ENCODE data around the gene MRGPRG.
"Not testable (repeated sequence)": the region's sequence is repeated elsewhere in the genome, so short reads cannot be mapped to it uniquely, and the experiment has no call there.

The MRGPRG gene, protein sequence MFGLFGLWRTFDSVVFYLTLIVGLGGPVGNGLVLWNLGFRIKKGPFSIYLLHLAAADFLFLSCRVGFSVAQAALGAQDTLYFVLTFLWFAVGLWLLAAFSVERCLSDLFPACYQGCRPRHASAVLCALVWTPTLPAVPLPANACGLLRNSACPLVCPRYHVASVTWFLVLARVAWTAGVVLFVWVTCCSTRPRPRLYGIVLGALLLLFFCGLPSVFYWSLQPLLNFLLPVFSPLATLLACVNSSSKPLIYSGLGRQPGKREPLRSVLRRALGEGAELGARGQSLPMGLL

DNA sequence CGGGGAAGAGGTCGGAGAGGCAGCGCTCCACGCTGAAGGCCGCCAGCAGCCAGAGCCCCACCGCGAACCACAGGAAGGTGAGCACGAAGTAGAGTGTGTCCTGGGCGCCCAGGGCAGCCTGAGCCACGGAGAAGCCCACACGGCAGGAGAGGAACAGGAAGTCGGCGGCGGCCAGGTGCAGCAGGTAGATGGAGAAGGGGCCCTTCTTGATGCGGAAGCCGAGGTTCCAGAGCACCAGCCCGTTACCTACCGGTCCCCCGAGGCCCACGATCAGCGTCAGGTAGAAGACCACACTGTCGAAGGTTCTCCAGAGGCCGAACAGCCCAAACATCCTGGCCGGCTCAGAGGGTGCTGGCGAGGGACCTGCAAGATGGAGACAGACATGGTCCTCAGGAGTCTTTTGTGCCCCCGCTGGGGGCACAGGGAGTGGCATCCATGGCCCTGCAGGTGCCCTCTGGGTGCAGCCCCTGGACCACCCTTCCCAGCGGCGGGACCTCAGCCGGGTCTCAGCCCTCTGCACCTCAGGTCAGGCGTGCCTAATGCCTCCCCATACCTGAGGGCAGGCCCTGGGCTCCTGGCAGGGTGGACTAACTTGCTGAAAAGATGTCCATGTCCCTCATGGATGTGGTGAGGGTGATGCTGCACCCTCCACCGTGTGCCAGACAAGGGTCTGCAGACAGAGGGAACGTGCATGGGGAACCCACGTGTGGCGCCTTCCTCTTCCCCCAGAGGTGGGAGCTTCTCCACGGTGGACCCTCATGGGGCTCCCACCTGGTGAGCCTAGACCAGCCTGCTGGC is at the start of gene MRGPRG:
TSS of gene MRGPRG (minus strand) at position 331 of the 798 bp plus-strand sequence. CDS start at position 331, 0 bp downstream.
- DNase-seq = no peak

DNA sequence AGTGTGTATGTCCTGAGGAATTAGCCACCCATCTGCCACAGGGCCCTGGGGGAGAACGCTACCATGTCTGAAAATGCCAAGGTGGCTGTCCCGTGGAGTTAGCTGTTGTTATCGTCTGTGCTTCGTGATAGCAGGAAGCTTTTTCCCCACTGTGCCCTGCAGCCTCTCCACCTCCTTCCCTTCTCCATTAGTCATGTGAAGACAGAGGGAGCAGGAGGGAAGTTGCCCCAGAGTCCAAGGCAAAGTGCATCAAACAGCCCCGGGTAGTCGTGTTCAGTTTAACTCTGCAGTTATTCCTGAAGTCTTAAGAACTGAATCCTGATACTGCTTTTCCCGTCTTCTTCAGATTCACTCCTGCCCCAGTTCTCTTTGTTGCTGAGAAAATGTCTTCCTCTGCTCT is 43.9 kb upstream of the MRGPRG start:
- DNase-seq = not testable (repeated sequence)

DNA sequence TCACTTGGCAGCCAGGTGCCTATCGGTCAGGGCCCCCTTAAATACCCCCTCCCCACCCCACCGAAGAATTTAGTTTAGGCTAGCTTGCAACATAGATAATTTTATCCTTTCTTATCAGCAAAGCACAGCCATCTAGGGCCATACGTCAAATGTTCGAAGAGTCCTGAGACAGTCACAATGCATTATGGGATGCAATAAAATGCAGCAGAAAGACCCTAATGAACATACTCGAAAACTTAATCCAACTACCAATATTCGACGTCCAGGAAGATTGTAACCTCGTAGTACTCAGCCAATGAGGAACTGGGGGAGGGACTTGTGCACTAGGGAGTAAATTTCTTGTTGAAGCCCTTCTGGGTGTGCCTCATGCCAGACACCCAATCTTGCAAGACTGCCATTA is 43.2 kb upstream of the MRGPRG start:
- DNase-seq = not testable (repeated sequence)

DNA sequence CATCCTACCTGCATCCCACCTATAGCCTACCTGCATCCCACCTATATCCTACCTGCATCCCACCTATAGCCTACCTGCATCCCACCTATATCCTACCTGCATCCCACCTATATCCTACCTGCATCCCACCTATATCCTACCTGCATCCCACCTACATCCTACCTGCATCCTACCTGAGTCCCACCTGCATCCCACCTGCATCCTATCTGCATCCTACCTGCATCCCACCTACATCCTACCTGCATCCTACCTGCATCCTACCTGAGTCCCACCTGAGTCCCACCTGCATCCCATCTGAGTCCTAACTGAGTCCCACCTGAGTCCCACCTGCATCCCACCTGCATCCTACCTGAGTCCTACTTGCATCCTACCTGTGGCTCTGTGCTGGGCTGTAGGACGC is 38.9 kb upstream of the MRGPRG start:
- DNase-seq = not testable (repeated sequence)

DNA sequence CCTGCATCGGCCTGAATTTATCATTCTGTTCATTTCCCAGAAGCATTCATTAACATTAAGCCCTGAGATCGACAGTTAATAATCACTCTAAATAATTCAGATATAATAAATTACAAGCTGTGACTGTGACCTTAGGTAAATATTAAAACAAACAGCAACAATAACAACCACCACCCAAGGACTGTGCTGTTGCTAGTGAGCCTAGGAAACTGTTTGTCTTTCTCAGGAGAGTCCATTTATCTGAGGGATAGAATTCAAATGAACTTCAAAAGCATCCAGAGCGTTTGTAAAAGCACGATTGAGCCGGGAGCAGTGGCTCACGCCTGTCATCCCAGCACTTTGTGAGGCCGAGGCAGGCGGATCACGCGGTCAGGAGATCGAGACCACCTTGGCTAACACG is 36.6 kb upstream of the MRGPRG start:
- DNase-seq = not testable (repeated sequence)

DNA sequence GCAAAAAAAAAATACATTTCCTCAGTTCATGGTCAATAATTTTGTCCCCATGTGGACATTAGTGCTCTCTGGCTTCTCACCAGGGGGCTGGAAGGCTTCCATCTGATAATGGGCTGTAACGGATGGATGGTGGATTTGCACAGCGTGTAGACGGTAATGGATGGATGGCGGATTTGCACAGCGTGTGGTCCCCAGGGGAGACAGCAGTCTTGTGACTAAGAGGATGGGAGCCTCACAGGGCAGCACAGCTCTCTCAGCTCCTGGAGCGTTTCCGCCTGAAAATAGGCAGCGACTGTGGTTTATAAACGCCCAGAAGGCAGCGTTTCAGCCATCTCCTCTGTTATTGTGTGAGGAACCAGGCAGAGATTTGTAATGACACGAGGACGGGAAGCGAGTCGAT is 36.2 kb upstream of the MRGPRG start:
- not testable (repeated sequence) for DNase-seq

DNA sequence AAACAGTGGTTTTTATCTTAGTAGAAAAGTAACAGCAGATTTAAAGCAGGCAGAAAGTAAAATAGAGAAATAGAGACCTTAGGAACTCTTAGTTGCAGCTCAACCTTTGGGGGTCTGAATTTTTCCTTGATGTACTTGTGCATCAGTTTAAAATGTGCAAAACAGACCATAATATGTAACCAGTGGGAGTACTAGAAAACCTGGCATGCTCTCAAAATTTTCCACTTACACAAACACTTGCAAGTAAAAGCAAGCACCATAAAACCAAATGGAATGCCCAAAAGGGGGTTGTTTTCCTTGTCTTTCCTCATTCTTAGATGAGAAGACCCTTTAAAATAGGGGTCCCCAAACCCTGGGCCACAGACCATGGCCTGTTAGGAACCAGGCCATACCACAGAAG is 26.5 kb upstream of the MRGPRG start:
- DNase-seq = no peak

DNA sequence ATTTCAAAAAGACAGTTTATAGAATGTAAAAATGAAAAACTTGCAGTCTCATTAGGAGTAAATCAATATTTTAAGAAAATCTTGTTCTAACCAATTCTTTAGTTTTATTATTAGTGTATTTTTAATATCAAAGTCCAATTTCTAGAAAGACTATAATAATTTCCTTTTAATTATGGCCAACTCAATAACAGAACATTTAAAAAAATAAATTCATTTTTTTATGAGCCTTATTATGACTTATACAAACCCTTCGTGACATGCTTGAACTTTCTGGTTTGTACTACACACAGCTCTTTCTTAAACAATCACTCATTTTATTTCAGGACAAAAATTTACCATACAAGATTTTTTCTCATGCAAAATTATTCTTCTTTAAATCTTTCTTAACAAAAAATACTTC is 25.3 kb upstream of the MRGPRG start:
- no peak for DNase-seq

DNA sequence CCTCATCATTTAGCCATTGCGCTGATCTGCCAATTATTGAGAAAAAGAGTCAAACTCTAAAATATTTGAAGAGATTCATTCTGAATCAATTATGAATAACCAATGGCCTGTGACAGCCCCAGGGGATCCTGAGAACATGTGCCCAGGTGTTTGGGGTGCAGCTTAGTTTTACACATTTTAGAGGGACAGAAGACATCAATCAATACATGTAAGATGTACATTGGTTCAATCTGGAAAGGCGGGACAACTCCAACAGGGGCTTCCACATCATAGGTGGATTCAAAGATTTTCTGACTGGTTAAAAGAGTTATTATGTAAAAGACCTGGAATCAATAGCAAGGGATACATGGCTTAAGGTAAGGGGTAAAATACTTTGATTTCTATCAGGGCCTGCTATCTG is 18.5 kb upstream of the MRGPRG start:
- DNase-seq = no peak

DNA sequence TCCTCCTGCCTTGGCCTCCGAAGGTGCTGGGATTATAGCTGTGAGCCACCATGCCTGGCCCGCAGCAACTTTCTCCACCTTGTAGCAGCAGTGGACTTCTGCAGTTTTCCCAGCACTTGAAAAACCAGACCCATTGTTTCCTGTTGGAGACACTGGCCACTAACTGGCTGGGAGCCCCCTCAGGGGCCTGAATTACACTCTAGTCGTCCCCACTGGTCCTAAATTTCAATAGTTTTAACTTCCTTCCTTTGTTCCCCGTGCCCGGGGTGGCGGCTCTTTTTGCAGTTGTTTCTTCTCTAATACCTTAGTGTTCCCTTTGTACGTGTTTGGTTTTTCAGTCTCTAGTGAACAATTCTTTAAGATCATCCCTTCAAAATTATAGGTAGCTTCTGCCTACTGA is 16.2 kb upstream of the MRGPRG start:
- no peak for DNase-seq

DNA sequence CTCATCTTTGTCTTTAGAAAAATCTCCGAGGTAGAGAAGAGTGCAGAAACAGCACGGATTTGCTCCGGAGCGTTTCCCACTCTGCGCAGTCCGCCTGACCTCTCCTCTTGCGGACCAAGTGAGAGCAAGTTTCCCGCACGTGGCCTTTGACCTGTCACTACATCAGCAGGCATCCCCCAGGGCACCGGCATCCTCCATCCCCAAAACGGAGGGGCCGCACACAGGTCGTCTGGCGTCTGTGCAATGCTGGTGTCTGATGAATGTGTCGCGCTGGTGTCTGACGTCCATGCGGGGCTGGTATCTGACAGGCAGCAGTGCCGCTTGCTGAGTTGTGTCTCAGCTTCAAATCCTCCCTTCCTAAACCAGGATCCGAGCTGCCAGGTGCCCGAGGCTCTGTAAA is 14.3 kb upstream of the MRGPRG start:
- no peak for DNase-seq

DNA sequence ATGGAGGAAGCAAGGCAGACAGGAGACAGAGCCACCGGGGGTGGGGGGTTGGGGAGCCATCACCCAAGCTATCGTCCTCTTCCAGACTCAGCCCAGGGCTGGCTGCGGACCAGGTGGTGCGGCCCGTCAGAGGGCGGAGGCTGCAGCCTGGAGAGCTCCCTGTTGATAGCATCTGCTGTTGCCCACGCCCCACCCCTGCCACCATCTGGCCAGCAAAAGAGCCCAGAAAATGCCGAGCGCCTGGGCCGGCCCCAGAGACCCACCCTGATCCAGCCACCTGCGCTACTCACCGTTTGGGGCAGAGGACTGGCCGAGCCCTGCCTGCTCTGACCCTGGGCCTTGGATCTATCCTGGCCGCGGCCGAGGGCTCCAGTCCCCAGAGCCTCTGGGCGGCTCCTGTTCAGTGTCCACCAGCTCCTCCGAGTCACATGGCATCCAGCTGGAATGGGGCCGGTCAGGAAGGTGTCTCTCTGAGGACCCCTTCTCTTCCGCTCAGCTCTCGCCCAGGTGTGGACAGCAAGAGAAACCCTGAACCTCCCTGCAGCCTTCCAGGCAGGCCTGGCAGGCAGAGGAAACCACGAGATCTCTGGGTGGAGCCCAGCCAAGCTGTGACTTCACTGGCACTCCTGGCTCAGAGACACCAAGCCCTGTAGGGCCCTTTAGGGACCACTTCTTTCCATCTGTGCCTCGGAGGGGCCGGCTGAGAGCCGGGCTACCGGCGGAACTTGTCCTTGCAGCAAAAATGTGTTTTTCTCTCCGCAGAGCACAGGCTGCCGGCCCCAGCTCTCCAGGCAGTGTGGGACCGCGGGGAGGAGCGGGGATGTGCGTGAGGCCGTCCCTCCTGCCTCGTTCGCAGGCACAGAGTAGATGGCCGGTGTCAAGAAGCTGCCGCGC is 13.5 kb upstream of the MRGPRG start, which contains the start of gene MRGPRE:
TSS of gene MRGPRE (minus strand) at position 567 of the 894 bp plus-strand sequence. CDS start 3,618 bp downstream, outside the sequence.
- no peak for DNase-seq

DNA sequence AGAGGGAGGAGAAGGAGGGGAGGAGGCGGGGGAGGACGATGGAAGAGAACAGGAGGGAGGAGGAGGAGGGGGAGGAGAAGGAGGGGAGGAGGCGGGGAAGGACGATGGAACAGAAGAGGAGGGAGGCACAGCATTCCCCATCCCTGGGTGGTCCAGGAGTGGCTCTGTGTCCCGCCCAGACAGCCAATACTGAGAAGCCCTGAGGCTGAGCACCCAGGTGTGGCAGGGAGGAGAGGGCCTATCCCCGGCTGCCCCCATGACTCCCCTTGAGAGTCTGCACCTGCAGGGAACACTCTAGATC is 12.9 kb upstream of the MRGPRG start:
- no peak for DNase-seq

DNA sequence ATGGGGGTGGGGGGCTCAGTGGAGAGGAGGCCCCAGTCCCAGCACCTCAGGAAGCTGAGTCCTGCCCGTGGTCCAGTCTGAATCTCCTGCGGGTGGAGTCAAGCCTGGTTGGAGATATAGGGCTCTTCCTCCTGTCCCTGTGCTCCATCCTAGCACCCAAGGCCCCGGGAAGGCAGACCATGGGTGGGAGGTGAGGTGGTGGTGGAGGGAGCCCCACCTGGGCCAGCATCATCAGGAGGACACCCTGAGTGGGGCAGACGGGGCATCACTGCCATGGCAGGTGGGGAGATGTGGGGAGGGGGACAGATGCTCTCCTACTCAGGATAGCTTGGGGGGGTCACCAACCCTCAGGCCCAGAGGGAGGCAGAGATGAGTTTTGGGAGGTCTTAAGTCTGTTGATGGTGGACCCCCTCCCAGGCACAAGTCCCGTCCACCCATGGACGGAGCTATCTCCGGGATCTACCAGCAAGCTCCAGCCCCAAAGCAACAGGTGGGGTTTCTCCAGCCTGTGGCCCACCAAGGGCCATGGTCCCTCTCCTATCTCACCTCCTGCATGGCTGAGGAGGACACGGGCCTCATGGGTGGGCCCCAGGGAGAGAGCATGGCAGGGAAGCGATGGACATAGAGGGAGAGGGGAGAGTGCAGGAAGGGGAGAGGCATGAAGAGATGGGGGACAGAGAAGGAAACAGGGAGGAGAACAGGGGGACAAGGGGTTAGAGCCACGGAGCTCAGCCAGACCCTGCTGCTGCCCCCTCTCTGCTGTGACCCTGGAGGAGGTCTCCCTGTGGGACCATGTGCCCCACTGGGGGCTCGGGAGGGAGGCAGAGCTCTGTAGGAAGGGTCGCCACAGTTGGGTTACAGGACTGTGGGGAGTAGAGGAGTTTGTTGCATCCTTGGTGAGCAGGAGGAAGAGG is 12.3 kb upstream of the MRGPRG start:
- DNase-seq = no peak

DNA sequence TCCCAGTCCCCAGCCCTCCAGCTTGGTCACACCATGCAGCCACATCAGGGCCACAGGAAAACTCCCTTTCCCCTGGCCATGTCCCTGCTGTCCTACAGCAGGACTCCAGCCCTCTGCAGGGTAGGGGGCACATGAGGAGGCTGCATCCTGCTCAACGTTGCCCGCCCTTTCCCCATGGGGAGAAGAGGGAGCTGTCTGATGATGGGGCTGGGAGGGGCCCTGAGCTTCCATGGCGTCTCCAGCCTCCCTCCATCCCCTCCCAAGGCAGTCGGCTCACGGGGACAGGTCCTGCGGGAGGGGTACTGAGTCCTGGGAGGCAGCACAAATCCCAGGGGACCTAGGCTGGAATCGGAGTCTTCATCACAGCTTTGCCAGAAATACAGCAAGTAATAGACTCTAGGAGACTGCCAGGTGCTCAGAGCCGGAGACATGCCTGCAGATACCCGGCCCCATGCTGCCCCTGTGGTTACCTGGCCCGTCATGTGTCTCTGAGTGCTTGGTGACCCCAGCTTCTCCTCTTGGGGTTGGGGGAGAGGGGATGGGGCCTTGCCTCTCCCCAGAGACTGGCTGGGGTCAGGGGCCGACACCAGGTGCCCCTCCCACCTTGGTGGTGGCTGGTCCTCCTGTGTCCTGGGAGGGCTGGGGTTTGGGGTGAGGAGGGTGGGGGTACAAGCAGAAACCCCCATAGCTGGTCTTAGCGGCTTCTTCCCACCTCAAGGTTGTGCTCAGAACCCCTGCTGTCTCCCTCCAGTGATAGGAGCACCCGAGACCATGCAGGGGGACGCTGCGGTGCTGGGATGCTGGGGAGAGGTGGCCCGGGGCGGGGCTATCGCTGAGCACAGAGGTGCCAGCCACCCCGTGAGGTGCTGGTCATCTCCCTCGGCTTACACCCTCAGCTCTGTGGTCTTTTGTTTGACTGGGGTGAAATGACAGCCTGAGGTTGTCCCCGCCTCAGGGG is 11.3 kb upstream of the MRGPRG start:
- no peak for DNase-seq

DNA sequence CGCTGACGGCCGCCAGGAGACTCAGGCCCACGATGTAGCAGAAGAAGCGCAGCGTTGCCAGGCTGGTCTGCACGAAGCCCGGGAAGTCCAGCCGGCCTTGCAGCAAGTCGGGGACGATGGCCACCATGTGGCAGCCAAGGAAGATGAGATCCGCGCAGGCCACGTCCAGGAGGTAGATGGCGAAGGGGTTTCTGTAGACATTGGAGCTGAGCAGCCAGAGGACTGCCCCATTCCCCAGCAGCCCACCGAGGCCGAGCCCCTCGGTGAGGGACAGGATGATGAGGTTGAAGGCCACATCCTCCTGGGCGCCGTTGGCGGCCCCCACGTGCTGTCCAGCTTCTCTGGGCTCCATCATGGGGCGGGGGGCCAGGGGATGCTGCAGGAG is 9.8 kb upstream of the MRGPRG start:
- DNase-seq = no peak

DNA sequence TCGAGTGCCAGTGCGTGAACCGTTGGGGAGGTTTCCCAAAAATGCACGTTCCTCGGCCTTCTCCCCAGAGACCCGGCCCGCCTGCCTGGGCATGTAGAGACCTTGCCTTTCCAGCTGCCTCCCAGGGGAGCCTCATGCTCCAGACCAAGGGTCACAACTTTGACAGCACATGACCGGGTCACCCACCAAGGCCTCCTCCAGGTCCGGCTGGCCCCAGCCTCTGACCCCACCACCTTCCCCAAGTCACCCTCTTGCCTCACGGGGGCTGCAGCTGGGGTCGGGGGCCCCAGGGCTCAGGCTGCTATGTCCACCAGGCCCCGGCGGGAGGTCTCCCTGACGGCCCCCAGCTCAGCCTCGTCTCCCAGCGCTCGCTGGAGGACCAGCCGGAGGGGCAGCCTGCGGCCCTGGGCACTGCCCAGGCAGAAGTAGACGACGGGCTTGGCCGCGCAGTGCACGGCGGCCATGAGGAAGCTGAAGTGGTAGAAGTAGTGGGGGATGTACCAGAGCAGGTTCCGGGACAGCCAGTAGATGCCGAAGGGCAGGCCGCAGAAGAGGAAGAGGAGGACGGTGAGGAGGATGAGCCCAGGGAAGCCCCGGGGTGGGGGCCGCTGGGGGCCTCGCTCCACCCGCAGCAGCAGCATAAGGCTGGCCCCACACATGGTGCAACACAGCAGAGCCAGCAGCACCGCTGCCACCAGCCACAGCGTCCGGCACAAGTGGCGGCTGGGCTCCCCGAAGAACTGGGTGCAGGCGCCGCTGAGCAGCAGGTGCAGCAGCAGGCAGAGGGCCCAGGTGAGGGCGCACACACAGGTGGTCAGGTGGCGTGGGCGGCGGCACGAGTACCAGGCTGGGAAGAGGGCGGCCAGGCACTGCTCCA is 9.2 kb upstream of the MRGPRG start:
- DNase-seq = no peak

DNA sequence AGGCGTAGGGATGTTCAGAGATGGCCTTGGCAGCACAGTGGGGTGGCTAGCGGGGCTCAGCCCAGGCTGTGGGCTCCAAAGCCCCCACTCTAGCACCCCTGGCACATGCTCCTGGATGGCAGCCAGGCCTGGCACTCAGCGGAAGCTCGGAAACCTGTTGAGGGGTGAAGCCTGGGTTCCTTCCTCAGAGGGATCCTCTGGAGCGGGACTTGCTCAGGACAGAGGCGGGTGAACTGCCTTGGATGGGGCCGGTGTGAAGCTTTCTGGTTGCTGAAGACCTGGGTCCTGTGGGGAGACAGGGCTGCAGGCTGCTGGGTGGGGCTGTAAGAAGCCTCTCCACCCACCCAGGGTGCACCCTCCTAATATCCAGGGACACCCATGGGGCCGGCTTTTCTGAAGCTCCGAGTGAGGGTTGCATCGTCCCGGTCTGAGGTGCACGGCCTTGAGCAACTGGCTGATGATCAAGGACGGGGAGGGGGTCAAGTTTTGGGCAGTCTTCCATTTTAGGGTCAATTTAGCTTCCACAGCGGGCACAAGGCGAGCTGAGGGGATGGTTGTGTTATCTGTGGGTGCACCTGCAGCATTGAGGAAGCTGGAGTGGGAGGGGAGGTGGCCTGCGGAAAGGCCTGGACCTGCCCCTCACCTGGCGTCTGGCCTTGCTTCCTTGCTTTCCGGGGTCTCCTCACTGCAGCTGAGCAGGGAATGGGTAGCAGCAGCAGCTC is 8.4 kb upstream of the MRGPRG start:
- DNase-seq = no peak
